LNCaP clone FGC (cell line): ENCODE measurements around the gene MEG3.

Experiments
- DNase-seq: peaks from one replicate; pipeline ENCODE4 v3.0.0-alpha.2; 2011; ENCODE audit warnings: low read depth
- H3K4me3 ChIP-seq: 2 replicates; pipeline ENCODE4 v1.5.1; 2011; ENCODE audit warnings: mild to moderate bottlenecking, low read depth, low read length, control low read depth
- CTCF ChIP-seq: IDR thresholded peaks from 2 replicates; pipeline ENCODE4 v1.5.1; 2012; ENCODE audit warnings: mild to moderate bottlenecking; ENCODE audit not compliant: control insufficient read depth, insufficient read depth; ENCODE audit errors: extremely low read depth

The MEG3 gene

GRCh38 chr14:100819829-100820475, 6.0 kb upstream of the MEG3 start:
- no peak for TF ChIP-seq CTCF
- H3K4me3 ChIP-seq = no peak overlapping the region
- DNase-seq = no peak

GRCh38 chr14:100820957-100821356, 5.0 kb upstream of the MEG3 start:
- DNase-seq = no peak
- TF ChIP-seq CTCF = no peak
- no peak overlapping the region for H3K4me3 ChIP-seq

- H3K4me3 ChIP-seq = no peak overlapping the region
- no peak for TF ChIP-seq CTCF
- peak; percentile 7 for DNase-seq
These were observed 3.9 kb upstream of the MEG3 start for GRCh38 chr14:100822013-100822412.

- no peak for DNase-seq
- no peak overlapping the region for H3K4me3 ChIP-seq
- TF ChIP-seq CTCF = no peak
These were observed 3.2 kb upstream of the MEG3 start for GRCh38 chr14:100822532-100823296.

- DNase-seq = no peak
- no peak for TF ChIP-seq CTCF
- H3K4me3 ChIP-seq = no peak overlapping the region
These were observed 2.4 kb upstream of the MEG3 start for GRCh38 chr14:100823413-100824080.

- DNase-seq = no peak
- no peak for TF ChIP-seq CTCF
These were observed 1.8 kb upstream of the MEG3 start for GRCh38 chr14:100824091-100824551.

More at GRCh38 chr14:100824091-100824551, 1.8 kb upstream of the MEG3 start:
- no peak overlapping the region for H3K4me3 ChIP-seq
